K562 (cell line): ENCODE results near the gene OR52I2. TPM values are rescaled to one million over a fixed set of nuclear protein-coding genes. Genes with fewer than 3 reads are reported as not detected.

Source experiments
- DLX4 ChIP-seq: fragments of 250-450 bp; sonication (Bioruptor Pico); IDR thresholded peaks from 2 replicates; pipeline ENCODE4 v1.6.1; 2021; ENCODE audit warnings: mild to moderate bottlenecking
- FOXJ3 ChIP-seq: sonication (generic); formaldehyde crosslinking; IDR thresholded peaks from 2 replicates; pipeline ENCODE4 v1.4.0; 2020; ENCODE audit warnings: mild to moderate bottlenecking, missing genetic modification reagents
- RBM15 ChIP-seq: fragments of 200-400 bp; formaldehyde crosslinking; IDR thresholded peaks from 2 replicates; pipeline ENCODE4 v1.6.1; 2018; ENCODE audit warnings: mild to moderate bottlenecking, low read length, moderate library complexity; ENCODE audit not compliant: insufficient read depth
- TFAP4 ChIP-seq: sonication (generic); formaldehyde crosslinking; IDR thresholded peaks from 2 replicates; pipeline ENCODE4 v1.8.0; 2022; ENCODE audit warnings: missing genetic modification reagents, mild to moderate bottlenecking, moderate library complexity, borderline replicate concordance
- ZNF12 ChIP-seq: sonication (generic); formaldehyde crosslinking; IDR thresholded peaks from 2 replicates; pipeline ENCODE4 v1.4.0; 2020; ENCODE audit warnings: mild to moderate bottlenecking, missing genetic modification reagents
- ZNF124 ChIP-seq: sonication (generic); formaldehyde crosslinking; IDR thresholded peaks from 2 replicates; pipeline ENCODE4 v1.8.1; 2022; ENCODE audit warnings: missing genetic modification reagents
- ZNF311 ChIP-seq: fragments of 250-450 bp; sonication (Bioruptor Pico); IDR thresholded peaks from 2 replicates; pipeline ENCODE4 v1.4.0; 2020; ENCODE audit warnings: mild to moderate bottlenecking, moderate library complexity
- polyA plus RNA-seq, 8 experiments: library from polyadenylated mRNA; depleted of rRNA in 4 of 8; stranded (reverse) in 5 of 8; unstranded in 3 of 8; fragments of >200 nt; fragmentation: Nextera tagmentation in 2 of 8; fragmentation: Illumina TruSeq in 1 of 8; extraction: Ambion mirVana in 2 of 8; extraction: Trizol in 1 of 8; gene quantifications; 2 replicates each; pipeline versions ENCODE4 v1.2.1 to v1.2.3, GENCODE V29; 2011 to 2014; ENCODE audit warnings: inconsistent platforms in 1 of 8, missing spikeins in 1 of 8
- total RNA-seq, 7 experiments: library from RNA; depleted of rRNA in 6 of 7; stranded (reverse); fragments of >200 nt in 6 of 7; fragmentation: Illumina TruSeq in 2 of 7; extraction: Trizol in 2 of 7; gene quantifications; 2 replicates each; pipeline versions ENCODE4 v1.2.1 to v1.2.3, GENCODE V29; 2011 to 2021; ENCODE audit warnings: low replicate concordance in 1 of 7
- TF ChIP-seq, protein P1 (sequence below): fragments of 450-650 bp; IDR thresholded peaks from 2 replicates; pipeline ENCODE4 v1.6.1; 2018; ENCODE audit not compliant: partially characterized antibody

The OR52I2 gene
- total and polyA plus RNA-seq, 9 of the 15 experiments (the other 6 are each of a cell fraction or from before 2014, with no cell fraction given), result not detected

- TF ChIP-seq, protein P1, sequence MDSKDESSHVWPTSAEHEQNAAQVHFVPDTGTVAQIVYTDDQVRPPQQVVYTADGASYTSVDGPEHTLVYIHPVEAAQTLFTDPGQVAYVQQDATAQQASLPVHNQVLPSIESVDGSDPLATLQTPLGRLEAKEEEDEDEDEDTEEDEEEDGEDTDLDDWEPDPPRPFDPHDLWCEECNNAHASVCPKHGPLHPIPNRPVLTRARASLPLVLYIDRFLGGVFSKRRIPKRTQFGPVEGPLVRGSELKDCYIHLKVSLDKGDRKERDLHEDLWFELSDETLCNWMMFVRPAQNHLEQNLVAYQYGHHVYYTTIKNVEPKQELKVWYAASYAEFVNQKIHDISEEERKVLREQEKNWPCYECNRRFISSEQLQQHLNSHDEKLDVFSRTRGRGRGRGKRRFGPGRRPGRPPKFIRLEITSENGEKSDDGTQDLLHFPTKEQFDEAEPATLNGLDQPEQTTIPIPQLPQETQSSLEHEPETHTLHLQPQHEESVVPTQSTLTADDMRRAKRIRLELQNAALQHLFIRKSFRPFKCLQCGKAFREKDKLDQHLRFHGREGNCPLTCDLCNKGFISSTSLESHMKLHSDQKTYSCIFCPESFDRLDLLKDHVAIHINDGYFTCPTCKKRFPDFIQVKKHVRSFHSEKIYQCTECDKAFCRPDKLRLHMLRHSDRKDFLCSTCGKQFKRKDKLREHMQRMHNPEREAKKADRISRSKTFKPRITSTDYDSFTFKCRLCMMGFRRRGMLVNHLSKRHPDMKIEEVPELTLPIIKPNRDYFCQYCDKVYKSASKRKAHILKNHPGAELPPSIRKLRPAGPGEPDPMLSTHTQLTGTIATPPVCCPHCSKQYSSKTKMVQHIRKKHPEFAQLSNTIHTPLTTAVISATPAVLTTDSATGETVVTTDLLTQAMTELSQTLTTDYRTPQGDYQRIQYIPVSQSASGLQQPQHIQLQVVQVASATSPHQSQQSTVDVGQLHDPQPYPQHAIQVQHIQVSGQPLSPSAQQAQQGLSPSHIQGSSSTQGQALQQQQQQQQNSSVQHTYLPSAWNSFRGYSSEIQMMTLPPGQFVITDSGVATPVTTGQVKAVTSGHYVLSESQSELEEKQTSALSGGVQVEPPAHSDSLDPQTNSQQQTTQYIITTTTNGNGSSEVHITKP, result no peak
- no peak for TF ChIP-seq ZNF12 (CRISPR knock-in tag)
- no peak for TF ChIP-seq RBM15
- TF ChIP-seq FOXJ3 (CRISPR knock-in tag), result no peak
- no peak for TF ChIP-seq DLX4 (CRISPR knock-in tag)
- TF ChIP-seq TFAP4 (CRISPR knock-in tag), result no peak
- TF ChIP-seq ZNF311 (CRISPR knock-in tag), result no peak
- no peak for TF ChIP-seq ZNF124 (CRISPR knock-in tag)
Measured at GRCh38 chr11:4577761-4578160, 3.8 kb upstream of the OR52I2 start (continued).
